PFSK-1 (cell line): ENCODE results near the gene VASH1.

Experiments
- FOXP2 ChIP-seq: optimal IDR thresholded peaks from 2 replicates; pipeline ENCODE3; 2011; ENCODE audit warnings: borderline replicate concordance, control low read depth, inconsistent platforms; ENCODE audit not compliant: insufficient read depth; ENCODE audit errors: extremely low read length, extremely low read depth
- POLR2AphosphoS5 ChIP-seq: IDR thresholded peaks from 2 replicates; pipeline ENCODE4 v1.6.1; 2012; ENCODE audit warnings: low read depth, mild to moderate bottlenecking, control low read depth, low read length, moderate library complexity
- REST ChIP-seq, 2 experiments: IDR thresholded peaks; 2 replicates each; pipeline versions ENCODE4 v1.6.1 to v1.8.0; 2011 to 2012; ENCODE audit warnings: low read depth in 2 of 2, low read length in 2 of 2, control low read depth in 1 of 2, inconsistent platforms in 1 of 2, mild to moderate bottlenecking in 1 of 2, moderate library complexity in 1 of 2; ENCODE audit not compliant: insufficient read depth in 1 of 2
- SIN3A ChIP-seq: IDR thresholded peaks from 2 replicates; pipeline ENCODE4 v1.6.1; 2012; ENCODE audit warnings: mild to moderate bottlenecking, low read length, moderate library complexity, borderline replicate concordance; ENCODE audit not compliant: insufficient read depth
- TAF1 ChIP-seq: IDR thresholded peaks from 2 replicates; pipeline ENCODE4 v1.6.1; 2012; ENCODE audit warnings: low read length, control low read depth, borderline replicate concordance; ENCODE audit not compliant: insufficient read depth

VASH1 gene

DNA sequence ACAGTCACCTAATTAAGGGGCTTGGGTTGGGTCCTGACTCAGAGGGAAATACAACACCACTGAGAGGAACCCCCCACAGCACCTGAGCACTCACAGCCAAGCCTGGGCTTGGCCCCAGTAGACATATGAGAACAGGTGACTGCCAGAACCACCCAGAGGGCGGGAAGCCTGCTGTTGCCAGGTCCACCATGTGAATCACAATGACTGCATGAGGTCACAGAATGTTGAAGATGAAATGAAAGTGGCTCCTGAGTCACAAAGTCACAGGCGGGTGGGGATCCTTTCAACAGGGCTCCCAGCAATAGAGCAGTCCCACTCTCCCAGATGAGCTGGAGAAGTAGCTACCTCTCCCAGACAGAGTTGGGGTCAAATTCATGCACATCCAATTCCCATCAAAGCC, 64.9 kb downstream of the VASH1 start, which contains the start of gene LRRC74A:
Gene LRRC74A (plus strand): TSS at position 287 of the 400 bp plus-strand sequence. CDS start 290 bp downstream, outside the sequence.
- no peak for TF ChIP-seq SIN3A
- TF ChIP-seq FOXP2 = no peak
- no peak for TF ChIP-seq REST (IDR thresholded peaks at IDR 0.05; ENCODE audit: insufficient read depth in 1 of 2, low read depth in 2 of 2, low read length in 2 of 2)
- no peak for TF ChIP-seq TAF1
- no peak for TF ChIP-seq POLR2AphosphoS5

DNA sequence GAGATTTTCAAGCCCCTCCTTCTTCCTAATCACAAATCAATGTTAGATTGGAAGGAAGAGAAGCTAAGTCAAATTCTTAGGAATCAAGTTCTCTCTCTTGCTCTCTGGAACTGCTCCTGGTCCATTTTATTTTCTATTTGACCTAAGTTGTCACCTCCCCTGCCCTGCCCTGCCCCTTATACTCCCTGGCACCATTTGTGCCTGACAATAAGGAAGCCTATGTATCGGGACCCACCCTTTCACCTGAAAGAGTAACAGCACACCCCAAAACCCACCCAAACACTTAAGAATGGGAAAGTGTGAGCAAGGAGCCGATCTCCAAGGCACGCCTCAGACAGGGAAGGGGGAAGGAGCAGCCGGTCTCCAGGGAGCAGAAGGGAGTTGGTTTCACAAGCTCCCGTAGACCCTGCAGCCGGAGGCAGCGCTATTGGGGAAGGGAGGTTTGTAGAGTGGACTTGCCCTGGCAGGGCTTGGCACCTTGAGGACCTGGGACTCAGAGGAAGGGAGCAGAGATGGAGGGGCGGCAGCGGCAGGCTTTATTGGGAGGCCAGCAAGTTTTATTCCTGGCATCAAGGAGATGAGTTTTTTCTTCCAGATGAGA, 66.5 kb downstream of the VASH1 start:
- TF ChIP-seq REST (IDR thresholded peaks at IDR 0.05; ENCODE audit: insufficient read depth in 1 of 2, low read depth in 2 of 2, low read length in 2 of 2) (no peak), FOXP2 (no peak), POLR2AphosphoS5 (no peak)

DNA sequence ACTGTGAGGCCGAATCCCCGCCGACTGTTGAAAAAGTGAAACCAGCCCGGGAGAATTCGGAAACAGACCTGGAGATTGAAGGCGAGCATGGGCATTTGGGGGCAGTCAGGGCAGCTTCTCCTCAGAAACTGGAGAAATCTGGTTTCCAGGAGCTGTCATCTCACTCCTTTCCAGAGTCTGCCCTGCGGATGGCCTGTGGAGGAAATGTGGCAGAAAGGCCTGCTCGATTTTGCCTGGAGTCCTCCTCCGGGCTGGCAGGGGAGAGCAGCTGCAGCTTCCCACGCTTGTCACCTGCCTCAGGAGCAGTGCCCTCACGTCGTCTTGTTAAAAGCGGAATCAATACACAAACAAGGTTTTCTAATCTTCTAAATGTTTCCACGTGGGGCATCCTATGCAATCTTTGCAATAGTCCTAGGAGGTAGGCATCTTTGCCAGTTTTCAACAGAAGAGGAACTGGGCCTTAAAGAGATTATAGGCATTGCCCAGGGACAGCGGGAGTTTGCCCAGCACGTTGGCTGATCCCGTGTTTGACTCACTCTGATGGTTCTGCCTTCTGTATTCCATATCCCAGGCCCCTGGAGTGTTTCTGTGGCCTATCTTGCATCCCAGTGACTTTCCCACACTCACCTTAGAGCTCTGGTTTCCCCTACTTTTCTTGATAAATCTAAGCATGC, 67.2 kb downstream of the VASH1 start:
- TF ChIP-seq REST (IDR thresholded peaks at IDR 0.05; ENCODE audit: insufficient read depth in 1 of 2, low read depth in 2 of 2, low read length in 2 of 2) (no peak), FOXP2 (no peak), TAF1 (no peak), SIN3A (no peak), POLR2AphosphoS5 (no peak)

GRCh38 chr14:76829013-76829365, 67.7 kb downstream of the VASH1 start:
- TF ChIP-seq POLR2AphosphoS5 = no peak

- TF ChIP-seq POLR2AphosphoS5 (no peak), TAF1 (no peak), FOXP2 (no peak), REST (IDR thresholded peaks at IDR 0.05; ENCODE audit: insufficient read depth in 1 of 2, low read depth in 2 of 2, low read length in 2 of 2) (no peak), SIN3A (no peak)
Measured at GRCh38 chr14:76829650-76830421, 68.6 kb downstream of the VASH1 start.
